A549 (cell line): ENCODE measurements around the gene EML1.

ENCODE experiments used
- CTCF ChIP-seq: fragments of >200 bp; sonication (Bioruptor Twin); formaldehyde crosslinking; IDR thresholded peaks from 3 replicates; pipeline ENCODE4 v1.5.1; 2016
- EHMT2 ChIP-seq: fragments of 200-600 bp; sonication (generic); IDR thresholded peaks from 2 replicates; pipeline ENCODE4 v1.6.1; 2016; ENCODE audit warnings: antibody characterized with exemption, low read depth, mild to moderate bottlenecking, moderate library complexity
- EP300 ChIP-seq, 2 experiments: fragments of >200 bp; sonication (Bioruptor Twin); formaldehyde crosslinking; IDR thresholded peaks; 2 replicates in 1 of 2; 3 replicates in 1 of 2; pipeline ENCODE4 v1.6.1; 2016 to 2017
- JUN ChIP-seq, 2 experiments: fragments of >200 bp; sonication (Bioruptor Twin); formaldehyde crosslinking; IDR thresholded peaks; 2 replicates in 1 of 2; 3 replicates in 1 of 2; pipeline ENCODE4 v1.6.1; 2016 to 2017
- KDM1A ChIP-seq: fragments of 200-600 bp; sonication (generic); IDR thresholded peaks from 2 replicates; pipeline ENCODE4 v1.6.1; 2016; ENCODE audit warnings: low read depth, mild to moderate bottlenecking
- POLR2A ChIP-seq: IDR thresholded peaks from 2 replicates; pipeline ENCODE4 v1.6.1; 2012; ENCODE audit warnings: mild to moderate bottlenecking, low read length
- TF ChIP-seq, protein P1 (sequence below): IDR thresholded peaks from 2 replicates; pipeline ENCODE4 v1.6.1; 2012

DNA sequence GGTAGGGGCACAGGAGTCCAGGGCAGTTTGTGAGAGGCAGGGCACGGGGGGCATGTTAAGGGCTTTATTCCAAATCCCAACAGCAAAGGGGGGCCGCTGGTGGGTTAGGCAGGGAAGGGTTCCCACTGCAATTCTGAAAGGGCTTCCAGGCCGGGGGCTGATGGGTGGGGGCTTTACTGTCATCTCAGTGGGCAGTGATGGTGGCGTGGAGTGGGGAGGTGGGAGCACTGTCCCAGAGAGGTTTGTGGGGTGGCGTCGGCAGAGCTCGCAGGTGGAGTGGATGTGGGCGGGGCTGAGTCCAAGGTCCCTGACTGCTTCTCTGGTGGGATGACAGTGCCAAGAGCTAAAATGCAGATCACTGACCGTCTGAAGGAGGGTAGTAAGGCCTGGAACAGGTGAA is 150.4 kb downstream of the EML1 start:
- no peak for TF ChIP-seq POLR2A
- TF ChIP-seq, protein P1, sequence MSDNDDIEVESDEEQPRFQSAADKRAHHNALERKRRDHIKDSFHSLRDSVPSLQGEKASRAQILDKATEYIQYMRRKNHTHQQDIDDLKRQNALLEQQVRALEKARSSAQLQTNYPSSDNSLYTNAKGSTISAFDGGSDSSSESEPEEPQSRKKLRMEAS, result no peak
- TF ChIP-seq CTCF, result no peak
- TF ChIP-seq EHMT2, result no peak
- TF ChIP-seq JUN (IDR thresholded peaks at IDR 0.05), result no peak
- TF ChIP-seq KDM1A, result no peak
- no peak for TF ChIP-seq EP300 (IDR thresholded peaks at IDR 0.05)
